ENCODE results near the gene RBM10. TPM values are rescaled to one million over a fixed set of nuclear protein-coding genes. Genes with fewer than 3 reads are reported as not detected.

RBM10 gene
- total RNA-seq, 4 donors from 2014 or later: 25.2 to 33.1 (median 29.2) TPM

DNA sequence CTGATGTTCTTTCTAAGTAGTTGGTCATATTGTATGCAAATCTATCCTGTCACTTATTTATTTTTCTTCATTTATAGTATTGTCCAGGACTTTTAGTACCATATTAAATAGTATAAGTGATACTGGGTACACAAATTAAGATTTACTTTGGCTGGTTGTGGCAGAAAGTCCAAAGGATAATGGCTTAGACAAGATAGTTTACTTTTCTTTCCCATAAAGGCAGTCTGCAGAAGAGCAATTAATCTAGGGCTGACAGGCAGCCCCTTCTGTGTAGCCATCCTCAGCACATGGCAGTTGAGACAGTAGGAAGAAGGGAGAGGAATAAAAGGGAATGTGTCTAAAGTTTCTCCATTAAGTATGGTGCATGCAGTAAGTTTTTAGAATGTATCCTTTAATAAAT, 6.4 kb downstream of the RBM10 start:
- Histone ChIP-seq H3K36me3 (peaks cover 0 to 9% of the 10 kb centered on the region in 2 donors), H3K4me3 (no peak overlapping the region), H3K27me3 (no peaks in the 10 kb centered on the region), H3K27ac (no peak overlapping the region), H3K9me3 (no peaks in the 10 kb centered on the region), H3K4me1 (peaks cover 0 to 19% (median 0%) of the 10 kb centered on the region in 3 donors)
- no peak for ATAC-seq
- TF ChIP-seq, protein P1, sequence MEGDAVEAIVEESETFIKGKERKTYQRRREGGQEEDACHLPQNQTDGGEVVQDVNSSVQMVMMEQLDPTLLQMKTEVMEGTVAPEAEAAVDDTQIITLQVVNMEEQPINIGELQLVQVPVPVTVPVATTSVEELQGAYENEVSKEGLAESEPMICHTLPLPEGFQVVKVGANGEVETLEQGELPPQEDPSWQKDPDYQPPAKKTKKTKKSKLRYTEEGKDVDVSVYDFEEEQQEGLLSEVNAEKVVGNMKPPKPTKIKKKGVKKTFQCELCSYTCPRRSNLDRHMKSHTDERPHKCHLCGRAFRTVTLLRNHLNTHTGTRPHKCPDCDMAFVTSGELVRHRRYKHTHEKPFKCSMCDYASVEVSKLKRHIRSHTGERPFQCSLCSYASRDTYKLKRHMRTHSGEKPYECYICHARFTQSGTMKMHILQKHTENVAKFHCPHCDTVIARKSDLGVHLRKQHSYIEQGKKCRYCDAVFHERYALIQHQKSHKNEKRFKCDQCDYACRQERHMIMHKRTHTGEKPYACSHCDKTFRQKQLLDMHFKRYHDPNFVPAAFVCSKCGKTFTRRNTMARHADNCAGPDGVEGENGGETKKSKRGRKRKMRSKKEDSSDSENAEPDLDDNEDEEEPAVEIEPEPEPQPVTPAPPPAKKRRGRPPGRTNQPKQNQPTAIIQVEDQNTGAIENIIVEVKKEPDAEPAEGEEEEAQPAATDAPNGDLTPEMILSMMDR (IDR thresholded peaks at IDR 0.05): no peak
- TF ChIP-seq POLR2AphosphoS5 (IDR thresholded peaks at IDR 0.05): no peak
- TF ChIP-seq EP300 (IDR thresholded peaks at IDR 0.05): no peak
- TF ChIP-seq POLR2A (IDR thresholded peaks at IDR 0.05): no peak

DNA sequence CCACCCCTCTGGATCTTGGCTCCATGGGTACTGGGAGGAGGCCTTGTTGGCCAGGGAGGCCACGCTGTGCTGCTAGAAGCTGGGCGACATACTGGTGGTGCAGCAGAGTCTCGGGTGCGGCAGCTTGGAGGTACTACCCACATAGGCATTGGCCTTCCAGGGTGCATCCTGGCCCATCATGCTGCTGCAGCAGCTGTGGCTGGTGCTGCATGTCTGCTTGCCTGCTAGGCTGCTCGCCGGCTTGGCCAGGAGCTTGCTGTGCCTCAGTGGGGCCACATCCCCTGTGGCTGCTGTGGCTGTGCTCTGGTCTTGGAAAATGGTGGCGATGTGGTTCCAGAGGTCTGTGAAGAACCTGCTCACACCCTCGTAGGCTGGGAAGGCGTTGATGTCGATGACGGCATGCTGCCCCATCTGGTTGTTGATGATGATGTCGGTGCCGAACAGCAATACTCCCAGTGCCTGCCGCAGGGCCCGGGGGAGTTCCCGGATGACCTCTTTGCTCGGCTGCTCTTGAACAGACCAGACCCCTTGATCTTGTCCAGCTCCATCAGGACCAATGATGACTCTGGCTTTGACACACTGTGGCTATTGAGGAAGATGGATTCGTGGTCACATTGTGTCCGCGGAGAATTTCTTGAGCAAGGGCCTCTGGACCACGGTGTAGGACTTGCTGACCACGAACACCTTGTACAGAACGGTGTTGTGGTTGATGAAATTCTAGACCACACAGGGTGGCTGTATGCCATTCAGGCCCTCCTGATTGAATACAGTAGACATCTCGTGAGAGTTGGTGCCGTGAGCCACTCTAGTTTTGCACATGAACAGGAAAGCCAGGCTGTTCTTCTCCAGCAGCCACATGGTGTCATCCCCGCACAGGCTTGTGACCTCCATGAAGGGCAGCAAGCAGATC, 11.8 kb downstream of the RBM10 start:
- TF ChIP-seq, protein P1 (IDR thresholded peaks at IDR 0.05): no peak
- TF ChIP-seq EP300 (IDR thresholded peaks at IDR 0.05) (no peak), POLR2AphosphoS5 (IDR thresholded peaks at IDR 0.05) (no peak), POLR2A (IDR thresholded peaks at IDR 0.05) (no peak)
- no CpG with 5 or more reads among the region's 26 CpGs for WGBS, 2 donors (ENCODE audit: low coverage in 1 of 2)
- H3K27ac ChIP-seq: no peak overlapping the region
- no peak overlapping the region for H3K4me3 ChIP-seq
- H3K36me3 ChIP-seq: peaks cover 0 to 24% of the 10 kb centered on the region in 2 donors
- H3K9me3 ChIP-seq: no peaks in the 10 kb centered on the region
- ATAC-seq: no peak
- no peaks in the 10 kb centered on the region for H3K27me3 ChIP-seq
- no peaks in the 10 kb centered on the region for H3K4me1 ChIP-seq

DNA sequence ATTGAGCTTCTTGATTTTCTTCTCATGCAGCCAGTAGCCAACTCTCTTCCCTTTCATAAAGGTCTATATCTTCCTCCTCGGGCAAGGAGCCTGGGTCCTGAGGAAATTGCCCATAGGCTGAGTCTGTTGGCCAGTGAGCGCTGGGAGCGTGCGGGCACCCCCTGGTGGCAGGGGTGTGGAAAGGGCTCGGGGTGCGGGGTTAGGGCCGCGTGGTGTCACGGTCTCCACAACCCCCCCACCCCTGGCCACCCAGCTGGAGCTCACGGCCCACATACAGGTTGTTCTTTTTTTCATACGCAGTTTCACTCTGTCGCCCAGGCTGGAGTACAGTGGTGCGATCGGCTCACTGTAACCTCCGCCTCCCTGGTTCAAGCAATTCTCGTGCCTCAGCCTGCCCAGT, 13.1 kb downstream of the RBM10 start:
- H3K36me3 ChIP-seq: peaks cover 0 to 27% of the 10 kb centered on the region in 2 donors
- H3K27ac ChIP-seq: no peak overlapping the region
- H3K27me3 ChIP-seq: no peaks in the 10 kb centered on the region
- H3K4me3 ChIP-seq: no peak overlapping the region
- no peaks in the 10 kb centered on the region for H3K4me1 ChIP-seq
- no peaks in the 10 kb centered on the region for H3K9me3 ChIP-seq
- TF ChIP-seq POLR2A (IDR thresholded peaks at IDR 0.05): no peak
- no peak for ATAC-seq
- WGBS, 2 donors (ENCODE audit: low coverage in 1 of 2): 98% methylated on average over 7 of the region's 16 CpGs; no CpG with 5 or more reads in 1 of the 2 donors

DNA sequence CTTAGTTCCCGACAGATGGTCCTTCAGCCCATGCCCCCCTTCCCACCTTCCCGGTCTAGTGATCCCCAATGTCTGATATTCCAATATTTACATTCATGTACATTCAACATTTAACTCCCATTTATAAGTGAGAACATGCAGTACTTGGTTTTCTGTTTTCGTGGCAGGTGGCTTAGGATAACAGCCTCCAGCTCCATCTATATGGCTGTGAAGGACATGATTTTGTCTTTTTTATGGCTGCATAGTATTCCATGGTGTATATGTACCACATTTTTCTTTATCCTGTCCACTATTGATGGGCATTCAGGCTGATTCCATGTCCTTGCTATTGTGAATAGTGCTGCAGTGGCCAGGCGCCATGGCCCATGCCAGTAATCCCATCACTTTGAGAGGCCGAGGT, 13.8 kb downstream of the RBM10 start:
- Histone ChIP-seq H3K4me3 (no peak overlapping the region), H3K9me3 (no peaks in the 10 kb centered on the region), H3K4me1 (no peaks in the 10 kb centered on the region), H3K36me3 (peaks cover 0 to 27% of the 10 kb centered on the region in 2 donors), H3K27me3 (no peaks in the 10 kb centered on the region), H3K27ac (no peak overlapping the region)
- 90 to 91% methylated on average over 1 to 4 of the region's 5 CpGs for WGBS, 2 donors (ENCODE audit: low coverage in 1 of 2)
- TF ChIP-seq POLR2AphosphoS5 (IDR thresholded peaks at IDR 0.05): no peak
- no peak for TF ChIP-seq POLR2A (IDR thresholded peaks at IDR 0.05)
- TF ChIP-seq EP300 (IDR thresholded peaks at IDR 0.05): no peak
- TF ChIP-seq, protein P1 (IDR thresholded peaks at IDR 0.05): no peak
- ATAC-seq: no peak

DNA sequence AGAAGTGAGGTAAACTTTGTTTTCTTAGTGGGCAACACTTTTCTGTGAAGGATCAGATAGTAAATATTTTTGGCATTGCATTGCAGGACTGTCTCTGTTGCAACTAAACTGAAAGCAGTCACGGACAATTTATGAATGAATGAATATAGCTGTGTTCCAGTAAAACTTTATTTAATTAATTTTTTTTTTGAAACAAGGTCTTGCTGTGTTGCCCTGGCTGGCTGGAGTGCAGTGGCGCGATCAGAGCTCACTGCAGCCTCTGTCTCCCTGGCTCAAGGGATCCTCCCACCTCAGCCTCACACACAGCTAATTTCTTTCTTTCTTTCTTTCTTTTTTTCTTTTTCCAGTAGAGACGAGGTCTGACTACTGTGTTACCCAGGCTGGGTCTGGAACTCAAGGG, 15.8 kb downstream of the RBM10 start:
- Histone ChIP-seq H3K4me1 (no peaks in the 10 kb centered on the region), H3K27me3 (no peaks in the 10 kb centered on the region), H3K36me3 (peaks cover 0 to 21% of the 10 kb centered on the region in 2 donors), H3K4me3 (no peak overlapping the region), H3K27ac (no peak overlapping the region), H3K9me3 (no peaks in the 10 kb centered on the region)
- TF ChIP-seq, protein P1 (IDR thresholded peaks at IDR 0.05): no peak
- no peak for TF ChIP-seq POLR2AphosphoS5 (IDR thresholded peaks at IDR 0.05)
- no peak for TF ChIP-seq EP300 (IDR thresholded peaks at IDR 0.05)
- no peak for TF ChIP-seq POLR2A (IDR thresholded peaks at IDR 0.05)
- 45 to 58% methylated on average over 2 to 4 of the region's 4 CpGs for WGBS, 2 donors (ENCODE audit: low coverage in 1 of 2)
- ATAC-seq: no peak

All from gastroesophageal sphincter (tissue), 4 donors.